GM18519 (cell line): ENCODE measurements around the gene CTU2.

Experiments used
- ATAC-seq: cut with Tn5 transposase; IDR thresholded peaks from one replicate; pipeline ENCODE4 v1.9.1; 2021; ENCODE audit warnings: mild to moderate bottlenecking, moderate library complexity; ENCODE audit not compliant: unreplicated experiment, low FRiP score

CTU2 gene

GRCh38 chr16:88695753-88696152 is 10.6 kb upstream of the CTU2 start:
- no peak for ATAC-seq

- ATAC-seq: no peak
These were observed 9.9 kb upstream of the CTU2 start for GRCh38 chr16:88696441-88696840.

GRCh38 chr16:88697116-88697830 is 9.0 kb upstream of the CTU2 start:
- ATAC-seq: no peak

GRCh38 chr16:88697831-88698615 is 8.3 kb upstream of the CTU2 start:
- no peak for ATAC-seq

- ATAC-seq: no peak
These were observed 7.7 kb upstream of the CTU2 start for GRCh38 chr16:88698646-88699045.

GRCh38 chr16:88699180-88699579 is 7.1 kb upstream of the CTU2 start:
- ATAC-seq: no peak

- no peak for ATAC-seq
These were observed 6.0 kb upstream of the CTU2 start for GRCh38 chr16:88700322-88700635.

GRCh38 chr16:88700636-88701482 is 5.4 kb upstream of the CTU2 start:
- no peak for ATAC-seq

GRCh38 chr16:88701581-88702370 is 4.5 kb upstream of the CTU2 start:
- no peak for ATAC-seq

GRCh38 chr16:88702371-88703210 is 3.7 kb upstream of the CTU2 start:
- no peak for ATAC-seq

- no peak for ATAC-seq
These were observed 2.6 kb upstream of the CTU2 start for GRCh38 chr16:88703486-88704309.

- no peak for ATAC-seq
These were observed 1.1 kb upstream of the CTU2 start for GRCh38 chr16:88705076-88705684.

GRCh38 chr16:88705801-88706228 is 488 bp upstream of the CTU2 start:
- peak; percentile 2 for ATAC-seq

GRCh38 chr16:88706965-88707826 is 893 bp downstream of the CTU2 start:
- no peak for ATAC-seq

- ATAC-seq: no peak
These were observed 4.3 kb downstream of the CTU2 start for GRCh38 chr16:88710556-88710955.

- ATAC-seq: no peak
These were observed 5.5 kb downstream of the CTU2 start for GRCh38 chr16:88711750-88712340.

GRCh38 chr16:88712362-88712979 is 6.2 kb downstream of the CTU2 start:
- no peak for ATAC-seq
